Endometrial microvascular endothelial cells (primary cell): Measurements from ENCODE around the gene OTUD5. TPM values are rescaled to one million over a fixed set of nuclear protein-coding genes. Genes with fewer than 3 reads are reported as not detected.

Experiments
- in situ Hi-C: cut with HindIII; loops from 2 replicates; pipeline ENCODE4 v1.10.0; 2017; ENCODE audit warnings: low sequenced_read_pairs, low pct_unique_long_range_greater_than_20kb; ENCODE audit errors: inconsistent ontology term
- total RNA-seq: library from RNA; depleted of rRNA; stranded (reverse); fragments of >200 nt; gene quantifications from one replicate; pipeline ENCODE4 v1.2.3, GENCODE V29; 2015; ENCODE audit errors: inconsistent ontology term

Gene OTUD5
- total RNA-seq, 1 donor from 2014 or later, result 27.3 TPM

DNA sequence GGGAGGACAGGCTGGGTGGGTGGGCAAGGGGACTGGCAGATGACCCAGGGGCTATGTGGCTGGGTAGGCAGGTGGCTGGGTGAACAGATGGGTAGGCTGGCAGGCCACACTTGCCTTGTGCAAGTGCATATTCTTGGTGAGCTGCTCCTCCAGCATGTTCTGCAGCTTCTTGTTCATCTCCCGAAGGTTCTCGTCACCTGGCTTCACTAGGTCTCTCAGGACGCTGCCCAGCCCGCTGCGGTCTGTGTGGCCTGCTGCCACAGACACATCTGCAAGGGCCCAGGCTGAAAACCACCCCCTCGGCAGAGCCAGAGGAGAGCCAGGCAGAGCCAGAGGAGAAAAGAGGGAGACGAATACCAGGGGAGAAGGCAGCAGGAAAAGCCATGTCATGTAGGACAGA lies 17.6 kb upstream of the OTUD5 start:
- in situ Hi-C loops, result no loop called here

DNA sequence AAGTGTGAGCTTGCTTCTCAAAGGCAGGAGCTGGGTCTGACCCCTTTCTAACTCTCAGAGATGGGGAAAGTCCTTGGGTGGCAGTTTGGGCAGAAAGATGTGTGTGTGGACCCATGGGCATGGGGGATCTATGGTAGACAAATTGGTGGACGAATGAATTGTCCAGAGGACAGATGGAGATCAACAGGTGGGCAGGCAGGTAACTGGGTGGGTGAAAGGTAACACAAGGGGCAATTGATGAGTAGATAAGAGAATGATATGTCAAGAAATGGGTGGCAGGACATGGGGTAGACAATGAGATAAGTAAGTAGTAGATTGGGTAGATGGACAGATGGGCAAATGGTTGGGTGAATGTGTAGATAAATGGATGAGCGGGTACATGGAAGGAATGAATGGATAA lies 17.2 kb upstream of the OTUD5 start:
- in situ Hi-C loops, result no loop called here

DNA sequence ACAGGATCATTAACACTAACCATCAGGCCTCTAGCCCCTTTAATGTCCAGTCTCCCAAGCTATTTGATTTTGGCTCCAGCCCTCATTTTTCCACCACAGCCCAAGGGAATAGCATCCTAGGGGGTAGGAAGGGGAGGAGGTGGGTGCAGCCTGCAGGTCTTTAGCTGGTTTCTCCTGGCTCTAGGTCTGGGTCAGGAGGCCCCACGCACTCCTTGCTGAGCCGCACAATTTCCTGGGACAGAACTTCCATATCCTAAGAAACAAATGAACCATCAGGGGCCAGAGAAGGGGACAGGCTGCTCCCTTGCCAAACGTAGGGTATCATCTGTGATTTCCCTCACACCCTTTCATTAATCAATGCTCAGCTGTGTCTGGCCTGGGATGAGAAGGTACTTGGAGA lies 16.6 kb upstream of the OTUD5 start:
- in situ Hi-C loops, result no loop called here

DNA sequence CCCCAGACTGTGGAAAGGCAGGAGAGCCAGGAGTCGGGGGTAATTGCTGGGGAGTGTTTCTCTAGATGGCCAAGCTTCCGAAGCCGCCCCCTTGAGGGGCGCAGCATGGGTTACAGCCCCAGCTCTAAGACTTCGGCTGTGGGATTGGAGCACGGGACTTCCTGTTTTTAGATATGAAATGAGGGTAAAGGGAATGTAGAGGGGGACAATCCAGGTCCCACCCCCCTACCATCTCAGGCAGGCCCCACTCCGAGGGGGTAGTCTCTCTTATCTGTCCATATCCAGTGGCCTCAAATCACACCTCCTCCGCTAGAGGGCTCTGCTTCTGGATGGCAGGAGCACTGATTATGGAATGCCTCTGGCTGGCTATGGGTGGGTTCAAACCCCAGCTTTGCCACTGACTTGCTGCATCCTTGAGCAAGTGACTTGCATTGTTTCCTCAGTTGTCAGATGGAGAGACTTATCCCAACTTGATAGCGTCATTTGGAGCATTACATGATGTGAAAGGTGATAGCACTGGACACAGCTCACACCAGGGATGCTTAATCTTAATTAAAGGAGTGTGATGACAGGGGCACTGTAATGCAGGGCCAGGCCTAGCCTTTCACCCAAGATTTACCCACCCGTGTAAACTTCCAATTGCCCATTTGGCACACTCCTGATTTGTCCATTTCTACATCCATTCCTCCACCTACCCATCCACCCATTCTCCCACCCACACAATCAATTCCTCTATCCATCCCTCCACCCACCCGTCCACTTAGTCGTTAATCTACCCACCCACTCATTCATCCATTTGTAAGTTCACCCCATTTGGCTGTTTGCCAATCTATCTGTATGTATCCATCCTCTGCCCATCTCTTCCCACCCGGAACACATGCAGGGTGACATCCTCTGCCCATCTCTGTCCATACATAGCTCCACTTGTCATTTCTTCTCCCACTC lies 15.1 kb upstream of the OTUD5 start:
- in situ Hi-C loops, result no loop called here

DNA sequence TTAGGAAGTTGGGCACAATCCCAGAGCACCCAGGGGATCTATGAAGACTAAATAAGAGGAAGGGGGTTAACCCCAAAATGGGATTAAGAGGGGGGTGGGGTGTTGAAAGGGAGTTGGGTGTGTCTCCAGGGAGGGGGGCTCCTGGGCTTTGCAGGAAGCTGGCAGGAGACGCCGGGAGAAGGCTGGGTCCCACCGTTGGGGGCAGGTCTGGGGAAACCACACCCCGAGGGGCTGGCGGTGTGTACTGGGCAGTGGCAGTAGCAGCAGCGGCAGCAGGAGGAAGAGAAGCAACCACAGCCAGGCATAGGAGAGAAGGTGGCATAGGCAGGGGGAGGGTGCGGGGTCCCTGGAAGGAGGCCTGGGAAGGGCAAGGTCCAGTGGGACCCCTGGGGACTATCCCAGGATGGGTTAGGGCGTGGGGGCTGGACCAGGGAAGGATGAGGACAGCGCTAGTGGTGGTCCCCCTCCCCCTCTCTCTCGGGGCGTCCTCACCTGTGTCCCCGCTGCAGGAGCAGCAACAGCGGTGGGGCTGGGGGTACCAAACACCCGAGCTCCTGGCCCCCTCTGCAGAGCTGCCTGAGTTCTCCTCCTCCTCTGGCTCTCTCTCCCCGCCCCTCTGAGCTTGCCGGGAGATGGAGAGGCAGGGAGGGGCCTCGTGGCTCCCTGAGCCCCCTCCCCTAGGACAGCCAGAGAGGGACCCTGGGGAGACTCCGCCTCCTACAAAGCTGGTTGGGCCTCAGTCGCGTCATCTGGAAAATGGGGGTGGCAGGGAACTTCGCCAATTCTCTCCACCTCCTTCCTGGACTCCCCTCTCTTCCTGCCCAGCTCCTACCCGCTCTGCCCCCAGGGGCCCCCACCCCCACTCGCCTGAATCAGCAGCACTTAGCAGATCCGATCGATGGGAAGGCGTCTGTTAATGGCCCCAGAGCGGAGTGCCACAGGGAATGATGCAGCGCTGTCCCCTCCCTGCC lies 14.1 kb upstream of the OTUD5 start, which contains the start of gene KCND1:
TSS of gene KCND1 (minus strand) at position 596 of the 971 bp plus-strand sequence. CDS start 1,573 bp downstream, outside the sequence.
- in situ Hi-C loops, result no loop called here

DNA sequence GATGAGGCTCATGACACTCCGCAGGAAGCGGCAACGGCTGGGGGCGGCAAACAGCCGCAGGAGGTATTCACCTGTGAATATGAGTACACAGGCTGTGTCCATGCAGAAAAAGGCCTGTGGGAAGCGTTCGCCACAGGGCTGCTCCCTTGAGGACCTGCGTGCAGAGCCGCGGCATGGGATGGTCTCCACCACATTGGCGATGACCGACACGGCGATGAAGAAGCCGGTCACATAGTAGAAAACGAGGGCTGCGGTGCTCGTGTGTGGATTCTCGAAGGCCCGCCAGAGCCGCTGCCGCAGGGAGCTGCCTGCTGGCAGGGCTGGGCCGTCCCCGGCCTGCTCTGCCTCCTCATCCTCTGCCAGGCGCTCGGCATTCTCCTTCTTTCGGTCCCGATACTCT lies 12.1 kb upstream of the OTUD5 start:
- in situ Hi-C loops, result no loop called here

DNA sequence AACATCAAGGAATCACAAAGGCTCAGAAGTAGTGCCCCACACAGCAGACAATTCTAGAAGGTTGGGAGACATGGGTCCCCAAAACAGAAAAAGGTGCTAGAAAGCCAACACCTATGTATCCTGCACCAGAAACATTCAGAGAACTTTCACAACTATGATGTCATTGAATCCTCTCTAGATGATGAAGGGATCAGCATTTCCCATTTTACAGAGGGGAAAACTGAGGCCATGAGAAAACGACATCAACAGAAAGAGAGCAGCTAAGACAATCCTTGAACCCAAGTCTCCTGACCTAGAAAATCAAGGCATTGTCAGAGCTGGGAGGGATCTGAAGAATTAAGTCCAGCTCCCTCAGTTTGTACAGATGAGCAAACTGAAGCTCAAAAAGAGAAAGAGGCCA lies 11.0 kb upstream of the OTUD5 start:
- in situ Hi-C loops, result no loop called here

DNA sequence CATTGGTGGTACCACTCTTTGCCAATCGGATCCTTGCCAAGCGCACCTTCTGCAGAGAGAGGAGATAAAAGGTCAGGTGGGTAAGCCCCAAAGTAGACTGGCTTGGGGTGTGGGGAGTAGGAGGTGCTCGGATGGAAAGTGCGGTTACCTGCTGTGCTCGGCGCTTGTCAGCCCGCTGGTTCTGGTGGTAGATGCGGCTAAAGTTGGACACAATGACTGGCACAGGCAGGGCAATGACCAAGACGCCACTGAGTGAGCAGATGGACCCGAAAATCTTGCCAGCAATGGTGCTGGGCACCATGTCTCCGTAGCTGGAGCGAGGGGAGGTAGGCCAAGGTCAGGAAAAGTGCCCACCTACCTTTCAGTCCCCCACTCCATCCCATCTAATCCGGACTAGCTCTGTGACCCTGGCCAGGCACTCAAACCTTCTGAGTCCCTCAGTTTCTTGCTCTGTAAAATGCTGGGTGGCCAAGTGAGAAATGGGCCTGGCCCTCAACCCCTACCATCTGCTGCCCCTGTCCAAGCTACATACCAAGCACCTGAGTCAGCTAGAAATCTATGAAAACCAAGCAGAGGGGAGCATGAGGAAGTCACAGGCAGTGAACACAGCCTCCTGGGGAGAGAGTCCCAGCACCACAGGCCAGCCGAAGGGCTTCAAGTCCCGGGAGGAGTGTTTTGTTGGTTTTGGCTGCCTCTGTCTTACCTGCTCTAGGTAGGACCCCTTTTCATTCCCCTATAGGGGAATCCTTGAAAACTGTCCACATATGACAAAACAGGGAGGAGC lies 9.6 kb upstream of the OTUD5 start:
- in situ Hi-C loops, result no loop called here

DNA sequence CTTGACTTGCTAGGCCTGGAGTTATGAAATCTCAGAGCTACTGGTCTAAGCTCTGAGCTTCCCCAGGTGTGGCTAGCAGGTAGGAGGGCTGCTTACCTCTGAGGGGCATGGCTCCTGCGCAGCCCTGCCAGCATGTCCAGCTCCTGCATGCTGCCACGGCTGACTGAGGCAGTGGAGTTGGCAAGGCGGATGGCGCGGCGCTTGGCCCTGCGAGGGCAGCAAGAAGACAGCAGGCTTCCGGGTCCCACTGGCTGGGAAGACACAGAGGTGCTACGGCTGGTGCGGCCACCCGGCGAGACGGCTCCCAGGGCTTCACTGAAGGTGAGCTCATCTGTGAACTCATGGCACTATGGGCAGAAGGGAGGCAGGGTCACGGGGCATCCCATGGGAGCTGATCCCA lies 8.6 kb upstream of the OTUD5 start:
- in situ Hi-C loops, result no loop called here

DNA sequence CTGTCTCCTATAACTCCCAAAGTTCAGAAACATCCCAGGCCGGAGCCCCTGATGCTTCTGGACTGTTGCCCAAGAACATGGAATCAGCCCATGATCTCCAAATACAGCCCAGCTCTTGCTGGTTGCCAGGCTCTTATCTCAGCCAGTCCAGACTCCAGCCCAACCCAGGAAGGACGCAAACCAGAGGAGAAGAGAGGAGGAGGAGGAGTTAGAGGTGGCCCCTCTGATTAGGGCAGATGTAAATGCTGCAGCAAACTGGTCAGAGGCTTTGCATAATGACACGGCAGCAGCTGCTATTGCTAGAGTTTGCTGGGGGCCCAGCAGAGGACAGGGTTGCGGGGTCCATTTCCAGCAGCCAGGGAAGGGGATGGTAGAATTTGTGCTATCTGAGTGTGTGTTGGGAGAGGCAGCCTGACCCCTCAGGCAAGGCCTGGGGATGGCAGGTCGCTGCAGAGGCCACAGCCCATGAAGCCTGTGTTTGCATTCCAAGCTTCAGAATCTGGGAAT lies 4.2 kb upstream of the OTUD5 start:
- in situ Hi-C loops, result no loop called here

DNA sequence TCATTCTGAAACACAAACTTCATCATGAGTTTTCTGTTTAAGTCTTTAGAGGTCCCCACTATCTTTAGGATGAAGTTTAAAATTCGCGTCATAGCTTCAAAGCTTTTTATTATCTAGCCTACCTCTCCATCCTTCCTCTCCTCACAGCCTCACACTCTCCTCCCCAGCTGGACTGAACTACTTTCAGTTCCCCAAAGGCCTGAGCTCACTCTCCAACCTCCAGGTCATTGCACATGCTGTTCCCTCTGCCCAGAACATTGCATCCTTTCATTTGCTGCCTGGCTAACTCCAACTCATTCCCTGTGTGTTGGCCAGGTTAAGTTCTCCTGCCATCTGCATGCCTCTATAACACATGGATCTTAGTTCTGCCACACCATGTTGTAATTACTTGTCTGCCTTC lies 2.9 kb upstream of the OTUD5 start:
- in situ Hi-C loops, result no loop called here

DNA sequence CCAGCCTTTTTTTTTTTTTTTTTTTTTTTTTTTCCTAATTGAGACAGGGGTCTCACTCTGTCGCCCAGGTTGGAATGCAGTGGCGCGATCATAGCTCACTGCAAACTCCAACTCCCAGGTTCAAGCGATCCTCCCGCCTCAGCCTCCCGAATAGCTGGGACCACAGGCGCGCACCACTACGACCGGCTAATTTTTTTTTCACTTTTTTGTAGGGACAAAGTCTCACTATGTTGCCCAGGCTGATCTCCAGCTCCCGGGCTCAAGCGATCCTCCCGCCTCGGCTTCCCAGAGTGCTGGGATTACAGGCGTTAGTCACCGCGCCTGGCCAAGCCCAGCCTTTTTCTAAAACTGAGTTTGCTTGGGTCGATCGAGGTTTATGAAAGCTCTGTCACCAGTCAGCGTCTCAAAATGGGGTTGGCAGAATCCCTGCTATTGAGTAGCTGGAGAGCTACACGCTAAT lies 1.3 kb upstream of the OTUD5 start:
- in situ Hi-C loops, result no loop called here

DNA sequence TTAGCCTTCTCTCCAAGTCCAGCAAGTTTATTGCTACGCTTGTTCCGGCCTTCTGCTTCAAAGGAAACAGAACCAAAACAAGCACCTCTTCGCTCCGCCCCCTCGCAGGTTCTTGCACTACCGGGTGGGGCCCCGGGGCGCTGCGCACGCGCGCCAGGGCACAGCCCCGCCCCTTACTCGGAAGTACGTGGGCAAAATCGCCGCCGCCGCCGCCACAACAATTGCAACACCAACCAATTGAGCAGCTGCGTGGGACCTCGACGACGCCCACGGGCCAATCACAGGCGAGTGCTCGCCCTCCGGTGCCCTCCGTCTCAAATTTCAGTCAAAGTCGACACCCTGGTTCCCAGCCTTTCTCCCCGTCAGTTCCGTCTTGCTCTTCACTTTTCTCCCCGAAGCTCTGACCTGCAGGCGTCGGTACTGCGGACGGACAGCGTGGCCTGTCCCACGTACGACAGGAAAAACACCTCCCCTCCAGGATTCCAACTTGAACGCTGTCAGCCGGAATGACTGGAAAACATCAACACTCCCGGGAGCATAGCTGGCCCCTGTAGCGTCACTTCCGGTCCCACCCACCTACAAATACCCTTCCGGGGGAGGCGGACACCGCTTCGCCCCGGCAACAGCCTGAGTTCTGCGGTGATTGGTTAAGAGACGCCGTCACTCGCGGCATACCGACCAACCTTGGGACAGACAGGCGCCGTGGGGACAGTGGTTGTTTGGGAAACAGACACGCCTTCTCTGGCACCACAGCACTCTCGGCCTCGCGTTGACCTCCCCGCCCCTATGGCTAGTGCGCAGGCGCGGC lies 624 bp upstream of the OTUD5 start:
- in situ Hi-C loops, result no loop called here

DNA sequence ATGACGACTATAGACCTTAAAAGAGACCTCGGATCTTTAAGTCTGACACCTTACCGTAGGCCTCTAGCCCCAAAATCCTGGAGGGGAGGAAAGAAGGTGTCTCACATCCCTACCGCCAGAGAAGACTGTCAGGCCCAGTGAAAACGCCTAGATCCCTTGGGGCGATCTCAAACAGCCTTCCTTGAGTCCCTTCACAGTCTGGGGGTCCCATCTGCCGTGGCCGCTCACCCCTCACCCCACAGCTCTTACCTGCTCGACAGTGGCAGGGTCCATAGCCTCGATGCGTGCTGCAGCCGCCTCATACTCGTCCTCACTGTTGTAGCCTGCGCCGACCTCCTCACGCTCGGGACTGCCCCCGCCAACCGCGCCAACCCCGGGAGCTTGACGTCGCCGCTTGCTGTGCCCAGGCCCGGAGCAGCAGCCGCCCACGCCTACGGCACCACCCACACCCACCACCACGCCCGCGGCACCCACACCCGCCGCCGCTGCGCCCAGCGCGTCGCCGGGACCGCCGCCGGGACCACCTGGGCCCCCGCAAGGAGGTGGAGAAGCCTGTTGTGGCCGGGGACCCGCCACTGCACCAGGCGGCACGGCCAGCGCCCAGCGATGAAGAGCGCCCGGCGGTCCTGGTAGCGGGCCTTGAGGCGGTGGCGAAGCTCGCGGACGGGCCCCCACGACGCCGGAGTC lies 536 bp downstream of the OTUD5 start:
- in situ Hi-C loops, result no loop called here

DNA sequence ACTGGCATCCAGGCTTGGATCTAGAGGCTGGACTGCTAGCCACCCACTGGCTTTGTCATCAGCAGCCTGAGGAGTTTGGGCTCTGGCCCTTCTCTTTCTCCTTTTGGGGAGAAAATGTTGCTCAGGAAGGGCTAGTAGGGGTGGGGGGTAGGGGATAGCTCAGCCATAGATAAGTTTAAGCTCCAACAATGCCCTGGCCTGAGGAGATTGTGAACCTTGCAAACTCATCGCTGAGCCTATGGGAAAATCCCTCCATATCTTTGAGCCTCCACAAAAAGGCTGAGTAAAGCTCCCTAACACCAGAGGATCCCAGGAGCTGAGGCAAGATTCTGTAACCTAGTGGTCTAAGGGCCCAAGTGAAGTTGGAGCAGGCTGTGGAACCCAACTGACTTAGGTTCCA lies 8.8 kb downstream of the OTUD5 start:
- in situ Hi-C loops, result no loop called here

DNA sequence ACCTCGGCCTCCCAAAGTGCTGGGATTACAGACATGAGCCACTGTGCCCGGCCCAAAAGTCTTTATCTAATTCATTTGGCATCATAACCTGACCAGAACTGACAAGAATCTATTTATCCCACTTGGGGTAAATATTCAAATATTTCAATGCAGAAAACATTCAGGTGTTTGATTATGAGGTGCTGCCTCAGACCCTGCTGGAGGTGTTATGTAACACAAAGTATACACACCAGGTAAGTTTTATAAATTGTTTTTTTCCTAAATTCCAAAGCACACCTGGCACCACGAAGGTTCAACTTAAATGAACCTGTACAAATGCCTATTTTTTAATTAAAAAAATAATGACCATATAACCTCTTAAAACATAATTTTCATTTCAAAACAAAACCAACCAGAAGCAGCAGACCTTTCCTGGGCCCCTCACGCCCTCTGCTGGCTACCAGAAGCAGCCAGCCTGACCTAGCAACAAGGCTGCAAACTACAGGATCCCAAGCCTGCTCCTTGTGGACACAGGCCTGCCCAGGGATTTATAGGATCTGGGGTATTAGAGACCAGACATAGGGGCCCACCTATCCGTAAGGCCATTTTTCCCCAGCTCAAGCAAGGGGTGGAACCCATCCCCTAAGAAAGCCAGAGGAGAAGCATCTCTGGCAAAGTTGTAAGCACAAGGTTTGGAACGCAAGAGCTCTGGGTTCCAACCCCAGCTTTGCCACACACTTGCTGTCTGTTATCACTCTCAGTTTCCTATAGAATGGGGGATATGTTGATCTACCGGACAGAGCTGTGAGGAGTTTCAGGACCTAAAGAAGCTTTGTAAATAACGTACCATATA lies 11.7 kb downstream of the OTUD5 start:
- in situ Hi-C loops, result no loop called here
